H1 (cell line): ENCODE measurements around the gene ATPAF1. TPM values are rescaled to one million over a fixed set of nuclear protein-coding genes. Genes with fewer than 3 reads are reported as not detected.

Experiments used
- ASH2L ChIP-seq: fragments of 200-600, 300-600 bp; sonication (generic); IDR thresholded peaks from one replicate; pipeline ENCODE4 v1.7.1; 2017; ENCODE audit warnings: low read length
- KDM5A ChIP-seq: fragments of 200-600 bp; IDR thresholded peaks from 2 replicates; pipeline ENCODE4 v1.7.1; 2012; ENCODE audit warnings: mild to moderate bottlenecking, low read length, inconsistent platforms, mixed read lengths
- NANOG ChIP-seq: IDR thresholded peaks from 2 replicates; pipeline ENCODE4 v1.6.1; 2011; ENCODE audit warnings: low read length, low read depth, mild to moderate bottlenecking, inconsistent platforms; ENCODE audit not compliant: insufficient read depth, poor library complexity, severe bottlenecking
- SIX5 ChIP-seq: IDR thresholded peaks from 2 replicates; pipeline ENCODE4 v1.6.1; 2011; ENCODE audit warnings: mild to moderate bottlenecking, low read depth, low read length
- TAF7 ChIP-seq: optimal IDR thresholded peaks from 2 replicates; pipeline ENCODE3; 2011; ENCODE audit warnings: low read depth, mild to moderate bottlenecking, inconsistent platforms, low read length, moderate library complexity, borderline replicate concordance
- YY1 ChIP-seq: IDR thresholded peaks from 2 replicates; pipeline ENCODE4 v1.6.1; 2011; ENCODE audit warnings: low read depth, mild to moderate bottlenecking, low read length
- polyA plus RNA-seq, 7 experiments: library from polyadenylated mRNA; depleted of rRNA in 3 of 7; stranded (reverse) in 5 of 7; unstranded in 2 of 7; fragments of >200 nt in 5 of 7; fragments of 200-250 nt in 2 of 7; gene quantifications; 1 replicate in 5 of 7; 2 replicates in 1 of 7; 4 replicates in 1 of 7; pipeline versions ENCODE4 v1.2.1 to v1.2.3, GENCODE V29; 2011 to 2013; ENCODE audit warnings: missing spikeins in 2 of 7, mixed read lengths in 2 of 7
- total RNA-seq: library from RNA; stranded (reverse); fragmentation: NEBNext Ultra II Directional; extraction: Animal tissue kit (Norgen Biotek cat#: 25700); gene quantifications from 2 replicates; pipeline ENCODE4 v1.2.1, GENCODE V29; 2021
- TF ChIP-seq, protein P1 (sequence below): IDR thresholded peaks from 2 replicates; pipeline ENCODE4 v1.6.1; 2011; ENCODE audit warnings: low read length, improper control_type of control experiment
- TF ChIP-seq, protein P2 (sequence below): IDR thresholded peaks from 2 replicates; pipeline ENCODE4 v1.6.1; 2011; ENCODE audit warnings: low read depth, mild to moderate bottlenecking, low read length; ENCODE audit not compliant: insufficient read depth
- TF ChIP-seq, protein P3 (sequence below): IDR thresholded peaks from 2 replicates; pipeline ENCODE4 v1.6.1; 2012; ENCODE audit warnings: inconsistent platforms

Gene ATPAF1
- total and polyA plus RNA-seq, 2 of the 8 experiments (the other 6 are each of a cell fraction or from before 2014, with no cell fraction given) = 46.7 to 55.9 TPM

DNA sequence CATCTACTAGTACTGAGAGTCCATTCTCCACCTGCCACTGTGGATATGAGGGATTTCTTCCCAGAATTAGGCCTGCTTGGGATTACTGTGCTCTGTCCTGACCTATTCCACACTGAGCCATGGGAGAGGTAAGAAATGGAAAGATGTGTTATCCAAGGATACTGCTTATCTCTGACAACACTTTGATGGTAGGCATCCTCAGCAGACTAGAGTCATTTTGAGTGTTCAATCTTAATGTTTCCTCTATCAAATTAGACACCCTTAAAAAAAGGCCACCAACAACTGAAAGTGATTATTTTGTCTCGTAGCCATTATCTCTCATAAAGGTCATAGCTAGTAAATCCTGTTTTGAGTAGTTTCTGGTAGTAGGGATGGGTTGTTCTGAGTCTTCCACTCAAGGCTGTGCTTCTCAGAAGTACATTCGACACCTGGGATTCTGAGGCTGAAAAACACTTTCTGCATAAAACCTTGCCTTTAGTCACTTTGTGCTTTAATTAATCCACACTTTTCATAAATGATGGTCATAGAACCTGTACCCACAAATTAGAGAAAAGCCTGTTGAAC is 8.8 kb downstream of the ATPAF1 start (continued):
- TF ChIP-seq, protein P1, sequence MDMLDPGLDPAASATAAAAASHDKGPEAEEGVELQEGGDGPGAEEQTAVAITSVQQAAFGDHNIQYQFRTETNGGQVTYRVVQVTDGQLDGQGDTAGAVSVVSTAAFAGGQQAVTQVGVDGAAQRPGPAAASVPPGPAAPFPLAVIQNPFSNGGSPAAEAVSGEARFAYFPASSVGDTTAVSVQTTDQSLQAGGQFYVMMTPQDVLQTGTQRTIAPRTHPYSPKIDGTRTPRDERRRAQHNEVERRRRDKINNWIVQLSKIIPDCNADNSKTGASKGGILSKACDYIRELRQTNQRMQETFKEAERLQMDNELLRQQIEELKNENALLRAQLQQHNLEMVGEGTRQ = no peak
- TF ChIP-seq TAF7 (no peak), KDM5A (no peak), ASH2L (no peak), SIX5 (no peak), NANOG (no peak), YY1 (no peak)
- TF ChIP-seq, protein P2, sequence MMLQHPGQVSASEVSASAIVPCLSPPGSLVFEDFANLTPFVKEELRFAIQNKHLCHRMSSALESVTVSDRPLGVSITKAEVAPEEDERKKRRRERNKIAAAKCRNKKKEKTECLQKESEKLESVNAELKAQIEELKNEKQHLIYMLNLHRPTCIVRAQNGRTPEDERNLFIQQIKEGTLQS = no peak
- TF ChIP-seq, protein P3, sequence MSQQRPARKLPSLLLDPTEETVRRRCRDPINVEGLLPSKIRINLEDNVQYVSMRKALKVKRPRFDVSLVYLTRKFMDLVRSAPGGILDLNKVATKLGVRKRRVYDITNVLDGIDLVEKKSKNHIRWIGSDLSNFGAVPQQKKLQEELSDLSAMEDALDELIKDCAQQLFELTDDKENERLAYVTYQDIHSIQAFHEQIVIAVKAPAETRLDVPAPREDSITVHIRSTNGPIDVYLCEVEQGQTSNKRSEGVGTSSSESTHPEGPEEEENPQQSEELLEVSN = no peak
